OCI-LY7 (cell line): ENCODE data around the gene NOTCH2. TPM values are rescaled to one million over a fixed set of nuclear protein-coding genes. Genes with fewer than 3 reads are reported as not detected.
"Not testable (repeated sequence)": the region's sequence is repeated elsewhere in the genome, so short reads cannot be mapped to it uniquely, and the experiment has no call there.

Source experiments
- Bru-seq: library from RNA; stranded (reverse); fragments of 400-500 nt; gene quantifications from one replicate; lab custom pipeline; 2021; lab: Mats Ljungman, UMichigan
- BruChase-seq, 2 experiments: library from RNA; stranded (reverse); fragments of 400-500 nt; gene quantifications; one replicate each; lab custom pipeline; 2021; lab: Mats Ljungman, UMichigan
- BruUV-seq: library from RNA; stranded (reverse); fragments of 400-500 nt; replicated peaks from 2 replicates; lab custom pipeline; 2021; lab: Mats Ljungman, UMichigan
- CTCF ChIA-PET: fragments of 300-600 bp; sonication (Branson Sonifier 250); formaldehyde crosslinking; loops from one replicate; lab custom pipeline; 2022; ENCODE audit warnings: antibody characterized with exemption; ENCODE audit not compliant: unreplicated experiment; lab: Charles Lee
- POLR2A ChIA-PET: fragments of 300-600 bp; sonication (Branson Sonifier 250); formaldehyde crosslinking; loops from one replicate; lab custom pipeline; 2022; ENCODE audit warnings: antibody characterized with exemption; lab: Charles Lee
- DNase-seq: peaks from one replicate; pipeline ENCODE4 v3.0.0-alpha.2; 2015; ENCODE audit warnings: low spot score
- H2AFZ ChIP-seq: fragments of 200-600 bp; sonication (generic), shearing (Covaris generic); 2 replicates; pipeline ENCODE4 v1.6.1; 2014; ENCODE audit warnings: mild to moderate bottlenecking, antibody characterized with exemption, low read length, moderate library complexity
- H3K27ac ChIP-seq: fragments of 200-600 bp; sonication (generic); 2 replicates; pipeline ENCODE4 v1.5.1; 2014; ENCODE audit warnings: mixed run types, low read depth, mild to moderate bottlenecking, moderate library complexity, low read length, inconsistent platforms; ENCODE audit not compliant: poor library complexity, severe bottlenecking
- H3K36me3 ChIP-seq: fragments of 200-600 bp; sonication (generic); 2 replicates; pipeline ENCODE4 v1.6.1; 2014; ENCODE audit warnings: mild to moderate bottlenecking, antibody characterized with exemption, low read length, moderate library complexity, mixed read lengths; ENCODE audit not compliant: insufficient read depth
- H3K4me1 ChIP-seq: fragments of 200-600 bp; sonication (generic); 2 replicates; pipeline ENCODE4 v1.5.1; 2014; ENCODE audit warnings: mild to moderate bottlenecking, low read length; ENCODE audit not compliant: insufficient read depth, poor library complexity, severe bottlenecking
- H3K4me2 ChIP-seq: fragments of 200-600 bp; sonication (generic); 2 replicates; pipeline ENCODE4 v1.6.1; 2014; ENCODE audit warnings: mild to moderate bottlenecking, low read length
- H3K4me3 ChIP-seq: fragments of 200-600 bp; sonication (generic); 2 replicates; pipeline ENCODE4 v1.5.1; 2014; ENCODE audit warnings: mild to moderate bottlenecking, low read depth, low read length; ENCODE audit not compliant: poor library complexity, severe bottlenecking
- H3K79me2 ChIP-seq: fragments of 200-600 bp; sonication (generic); 2 replicates; pipeline ENCODE4 v1.6.1; 2016; ENCODE audit warnings: low read depth, mild to moderate bottlenecking, low read length, moderate library complexity, mixed read lengths; ENCODE audit not compliant: insufficient read depth
- H3K9me2 ChIP-seq: fragments of 200-600 bp; sonication (generic); 2 replicates; pipeline ENCODE4 v1.6.1; 2016; ENCODE audit warnings: mild to moderate bottlenecking, low read length, mixed read lengths; ENCODE audit not compliant: insufficient read depth
- H3K9me3 ChIP-seq: fragments of 200-600 bp; sonication (generic); 2 replicates; pipeline ENCODE4 v1.6.1; 2014; ENCODE audit warnings: mild to moderate bottlenecking, mixed run types, low read length, mixed read lengths
- H4K20me1 ChIP-seq: fragments of 200-600 bp; sonication (generic); 2 replicates; pipeline ENCODE4 v1.6.1; 2014; ENCODE audit warnings: mild to moderate bottlenecking, antibody characterized with exemption, low read length, moderate library complexity, mixed read lengths; ENCODE audit not compliant: insufficient read depth
- intact Hi-C: fragments of 100-400 bp; cut with micrococcal nuclease; formaldehyde crosslinking; loops from one replicate; pipeline ENCODE4 v1.10.0; 2022; ENCODE audit not compliant: unreplicated experiment
- long read RNA-seq: library from polyadenylated mRNA; stranded (forward); transcript quantifications from one replicate; pipeline ENCODE4 v2.0.0, GENCODE V29; 2022
- total RNA-seq, 2 experiments: library from RNA; depleted of rRNA in 1 of 2; stranded (reverse); fragments of >200 nt in 1 of 2; shearing (Covaris generic) in 1 of 2; gene quantifications; 2 replicates each; pipeline ENCODE4 v1.2.3, GENCODE V29; 2014 to 2022

NOTCH2 gene
- total RNA-seq (2014; rRNA removed; shearing (Covaris generic)), result 31.0 and 36.1 TPM in 2 replicates
- 42.0 and 50.6 TPM in 2 replicates for total RNA-seq (2022)
- Bru-seq, nascent RNA, result percentile 79 among the genes with signal in this experiment
- BruChase-seq, experiment 1, labeled RNA remaining after a 6-hour chase, result percentile 71 among the genes with signal in this experiment
- percentile 71 among the genes with signal in this experiment for BruChase-seq, experiment 2, labeled RNA remaining after a 2-hour chase
- long read RNA-seq, partial matches to known transcripts, result 7 of 28 reads
- long read RNA-seq, other reads (novel, unspliced or antisense), result 21 of 28 reads

DNA sequence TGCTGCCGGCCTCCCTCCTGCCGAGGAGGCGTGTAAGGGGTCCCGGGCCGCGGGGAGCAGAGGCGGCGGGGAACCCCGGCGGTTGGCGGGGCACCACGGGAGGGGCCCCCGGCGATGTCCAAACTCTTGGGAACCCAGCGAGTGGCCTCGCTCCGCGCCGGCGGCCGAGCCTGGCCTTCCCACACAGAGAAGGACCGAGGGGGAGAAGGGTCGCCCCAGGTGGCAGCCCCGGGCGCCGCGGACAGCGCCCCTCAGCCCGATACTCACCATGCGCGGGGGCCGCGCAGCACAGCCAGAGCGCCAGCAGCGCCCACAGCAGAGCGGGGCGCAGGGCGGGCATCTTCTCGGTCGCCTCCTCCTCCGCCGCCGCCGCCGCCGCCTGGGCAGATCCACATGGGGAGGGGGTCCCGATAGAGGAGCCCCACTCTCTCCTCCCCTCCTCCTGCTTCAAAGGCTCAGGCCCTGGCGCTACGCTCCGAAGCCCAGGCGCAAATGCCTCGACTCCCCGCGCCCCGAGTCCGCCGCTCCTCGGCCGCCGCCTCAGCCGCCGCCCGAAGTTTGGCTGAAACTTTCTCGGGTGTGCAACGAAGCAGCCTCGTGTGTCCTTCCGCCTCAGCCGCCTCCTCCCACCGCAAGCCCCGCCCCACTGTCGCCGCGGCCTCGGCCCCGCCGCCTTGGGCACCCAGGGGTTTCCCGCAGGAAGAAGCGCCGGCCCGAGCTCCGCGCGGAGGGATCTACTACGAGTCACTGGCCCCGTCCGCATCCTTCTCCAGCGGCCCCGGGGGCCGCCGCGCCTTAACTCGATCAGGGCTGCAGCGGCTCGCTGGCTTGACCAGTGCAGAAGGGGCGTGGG is at the start of gene NOTCH2:
Gene NOTCH2, minus strand, starts transcription at position 596 of the 853 bp plus-strand sequence. Its CDS starts 256 bp downstream, at position 340.
- CTCF ChIA-PET, H3K9me3 ChIP-seq, H3K27ac ChIP-seq, intact Hi-C loops, BruUV-seq, H3K9me2 ChIP-seq, POLR2A ChIA-PET, H4K20me1 ChIP-seq, H3K36me3 ChIP-seq, H3K79me2 ChIP-seq, H3K4me1 ChIP-seq: not testable (repeated sequence)
- Histone ChIP-seq H2AFZ (0 out of 2 replicates have a peak within 1 kb of the TSS, but pooled peaks have one; percentile 54), H3K4me2 (peak within 1 kb of the TSS; percentile 57), H3K4me3 (peak within 1 kb of the TSS; percentile 70)
- DNase-seq, result peak; percentile 41

DNA sequence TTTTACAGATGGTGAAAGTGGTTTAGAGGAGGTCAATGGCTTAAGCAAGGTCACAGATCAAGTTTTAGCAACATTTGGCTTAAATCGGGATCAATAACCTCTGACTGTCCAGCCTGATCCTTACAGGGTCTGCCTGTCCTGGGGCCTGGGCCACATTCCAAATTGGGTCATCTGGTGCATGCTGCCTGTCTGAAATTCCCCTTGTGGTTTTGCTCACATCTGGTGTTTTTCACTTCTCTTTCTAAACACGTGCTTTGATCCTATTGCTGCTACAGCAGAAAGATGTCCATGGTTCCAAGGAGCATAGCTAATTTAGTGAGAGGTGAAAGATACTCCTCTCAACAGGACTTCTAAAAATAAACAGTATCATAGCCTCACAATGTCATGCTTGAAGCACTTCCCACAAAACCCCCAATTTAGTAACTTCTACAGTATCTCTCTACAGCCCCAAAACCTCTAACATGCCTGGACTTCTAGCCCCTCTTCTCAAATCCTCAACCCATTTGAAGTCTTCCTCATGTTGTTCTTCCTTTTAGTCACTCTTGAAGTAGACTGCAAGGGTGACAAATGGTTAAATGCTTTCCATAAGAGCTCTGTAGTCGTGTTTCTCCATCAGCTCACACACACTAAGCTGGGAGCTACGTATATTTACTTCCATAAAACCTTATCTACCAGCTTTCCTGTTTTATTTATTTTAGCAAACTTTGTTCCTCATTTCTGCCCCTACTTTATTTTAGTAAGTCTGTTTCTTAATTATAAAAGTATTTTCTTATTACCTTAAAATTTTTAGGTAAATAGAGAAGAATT is 48.1 kb upstream of the NOTCH2 start:
- H3K4me3 ChIP-seq, intact Hi-C loops, H3K9me2 ChIP-seq, H3K36me3 ChIP-seq, H3K79me2 ChIP-seq, POLR2A ChIA-PET, CTCF ChIA-PET, H4K20me1 ChIP-seq, H3K9me3 ChIP-seq, BruUV-seq: not testable (repeated sequence)
- peak overlapping the region; percentile 51 for H3K4me2 ChIP-seq
- H3K4me1 ChIP-seq, result peaks cover 42% of the 10 kb centered on the region
- peak overlapping the region; percentile 42; the same call in 1 of the 2 replicates for H2AFZ ChIP-seq
- DNase-seq, result peak; percentile 56
- peak overlapping the region; percentile 70 for H3K27ac ChIP-seq

DNA sequence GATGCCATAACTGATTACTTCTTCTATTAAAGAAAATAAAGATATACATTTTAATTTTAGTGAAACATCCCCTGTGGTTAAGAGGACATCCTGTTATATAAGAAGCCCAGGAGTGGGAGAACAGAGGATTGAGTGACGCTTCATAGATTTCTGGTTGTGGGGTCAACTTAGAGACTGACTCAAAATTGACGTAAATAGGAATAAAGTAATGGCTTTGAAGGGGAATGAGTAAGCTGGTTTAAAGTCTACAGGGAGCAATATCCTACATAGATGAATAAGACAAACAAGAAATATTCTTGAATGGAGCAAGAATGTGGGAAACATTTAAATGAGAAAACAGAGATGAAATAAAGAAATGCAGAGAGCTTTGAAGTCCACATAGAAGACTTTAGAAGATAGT is 46.6 kb upstream of the NOTCH2 start:
- H3K4me3 ChIP-seq, BruUV-seq, H3K9me2 ChIP-seq, H3K36me3 ChIP-seq, H3K4me2 ChIP-seq, DNase-seq, POLR2A ChIA-PET, H4K20me1 ChIP-seq, H3K27ac ChIP-seq, CTCF ChIA-PET, H3K79me2 ChIP-seq, H3K9me3 ChIP-seq, intact Hi-C loops, H2AFZ ChIP-seq: not testable (repeated sequence)
- H3K4me1 ChIP-seq, result peaks cover 36% of the 10 kb centered on the region

GRCh38 chr1:120113134-120113533 is 43.7 kb upstream of the NOTCH2 start:
- H2AFZ ChIP-seq, H3K36me3 ChIP-seq, H3K9me2 ChIP-seq, intact Hi-C loops, H3K79me2 ChIP-seq, BruUV-seq, POLR2A ChIA-PET, H3K4me3 ChIP-seq, DNase-seq, H4K20me1 ChIP-seq, CTCF ChIA-PET, H3K9me3 ChIP-seq, H3K27ac ChIP-seq: not testable (repeated sequence)
- Histone ChIP-seq H3K4me2 (peak overlapping the region; percentile 23; the same call in 1 of the 2 replicates), H3K4me1 (peaks cover 46% of the 10 kb centered on the region)

DNA sequence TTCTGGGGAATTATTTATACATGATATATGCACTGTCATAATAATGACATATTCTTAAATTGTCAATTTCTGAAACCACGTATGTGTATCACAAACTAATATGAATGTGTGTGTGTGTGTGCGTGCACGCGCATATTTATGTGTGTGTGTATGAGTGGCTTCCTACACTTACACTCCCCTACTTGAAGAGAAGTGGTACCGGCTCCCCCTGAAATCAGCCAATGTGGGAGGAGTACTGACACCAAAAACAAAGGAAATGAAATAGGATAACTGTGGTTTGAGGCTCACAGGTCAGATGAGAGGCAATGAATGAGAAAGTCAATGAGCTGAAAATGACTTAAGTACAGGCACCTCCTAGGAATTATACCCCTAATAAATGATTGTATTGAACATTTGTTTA is 42.8 kb upstream of the NOTCH2 start:
- H3K9me2 ChIP-seq, POLR2A ChIA-PET, CTCF ChIA-PET, H3K27ac ChIP-seq, H2AFZ ChIP-seq, H3K79me2 ChIP-seq, intact Hi-C loops, H3K9me3 ChIP-seq, DNase-seq, H4K20me1 ChIP-seq, BruUV-seq, H3K36me3 ChIP-seq, H3K4me2 ChIP-seq, H3K4me3 ChIP-seq: not testable (repeated sequence)
- H3K4me1 ChIP-seq, result peaks cover 37% of the 10 kb centered on the region

DNA sequence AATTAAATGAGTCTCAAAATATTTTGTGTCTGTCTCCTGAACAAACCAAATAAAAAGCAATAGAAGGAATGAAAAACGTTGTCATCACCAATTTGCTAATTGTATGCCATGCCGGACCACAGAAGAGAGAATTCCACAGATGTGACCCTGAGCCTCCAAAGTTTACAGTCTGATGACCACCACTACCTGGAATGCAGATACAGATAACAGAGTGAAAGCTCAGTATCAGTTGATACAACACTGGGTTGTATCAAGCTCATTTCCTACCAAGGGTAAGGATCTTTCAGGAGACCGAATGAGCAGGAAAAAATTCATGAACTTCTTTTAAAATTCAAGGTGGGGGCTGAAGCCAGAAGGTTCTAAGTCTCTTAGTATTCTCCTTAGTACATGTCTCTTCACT is 42.3 kb upstream of the NOTCH2 start:
- H3K9me2 ChIP-seq, H3K4me3 ChIP-seq, H3K36me3 ChIP-seq, DNase-seq, intact Hi-C loops, H2AFZ ChIP-seq, H3K79me2 ChIP-seq, POLR2A ChIA-PET, CTCF ChIA-PET, H3K4me2 ChIP-seq, BruUV-seq, H3K27ac ChIP-seq, H4K20me1 ChIP-seq, H3K9me3 ChIP-seq: not testable (repeated sequence)
- peaks cover 33% of the 10 kb centered on the region for H3K4me1 ChIP-seq
